HK-2 (cell line): ENCODE measurements around the gene ZNF691.
"Not testable (repeated sequence)": the region's sequence is repeated elsewhere in the genome, so short reads cannot be mapped to it uniquely, and the experiment has no call there.

Experiments used
- DNase-seq: peaks from one replicate; pipeline ENCODE4 v3.0.0-alpha.2; 2018; ENCODE audit not compliant: unreplicated experiment

Gene ZNF691, protein sequence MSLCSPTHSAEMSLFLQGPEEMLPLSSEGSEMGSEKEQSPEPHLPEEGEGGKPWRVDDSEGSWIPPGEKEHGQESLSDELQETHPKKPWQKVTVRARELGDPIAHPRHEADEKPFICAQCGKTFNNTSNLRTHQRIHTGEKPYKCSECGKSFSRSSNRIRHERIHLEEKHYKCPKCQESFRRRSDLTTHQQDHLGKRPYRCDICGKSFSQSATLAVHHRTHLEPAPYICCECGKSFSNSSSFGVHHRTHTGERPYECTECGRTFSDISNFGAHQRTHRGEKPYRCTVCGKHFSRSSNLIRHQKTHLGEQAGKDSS

DNA sequence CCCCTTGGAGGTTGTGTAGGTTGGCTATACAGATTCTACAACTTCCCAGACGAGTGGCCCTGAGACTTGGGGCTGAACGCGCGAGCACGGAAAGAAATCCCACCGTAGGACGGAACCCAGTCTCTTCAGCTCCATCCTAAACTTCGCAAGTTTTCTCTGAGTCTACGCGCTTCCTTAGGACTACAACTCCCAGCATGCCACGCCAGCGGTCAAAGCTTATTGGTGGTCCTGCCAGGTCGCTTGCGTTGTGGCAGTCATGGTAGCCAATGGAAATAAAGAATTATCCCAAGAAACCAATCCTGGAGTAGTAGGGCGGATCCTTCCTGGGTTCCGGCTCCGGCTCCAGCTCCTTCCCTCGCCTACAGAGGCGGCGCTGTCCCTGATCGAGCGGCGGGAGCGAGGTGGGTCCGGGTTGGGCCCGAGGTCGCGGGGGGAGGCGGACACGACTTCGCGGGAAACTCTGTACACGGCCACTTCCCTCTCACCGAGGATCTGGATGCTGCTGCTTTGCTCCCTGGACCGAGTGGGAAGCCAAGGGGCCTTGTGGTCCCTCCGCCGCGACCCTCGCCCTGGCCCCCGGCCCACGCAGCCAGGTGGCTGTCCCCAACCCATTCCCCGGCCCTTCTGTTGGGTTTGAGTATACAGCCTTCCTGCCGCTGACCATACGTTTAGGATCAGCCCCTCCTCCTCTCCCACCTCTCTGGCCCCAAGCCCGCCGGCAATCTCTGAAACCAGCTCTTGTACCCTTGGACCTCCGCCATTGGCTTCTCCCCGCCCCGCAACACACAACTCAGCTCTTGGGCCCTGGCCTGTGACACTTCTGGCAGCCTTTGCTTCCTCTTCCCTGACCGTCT is at the start of gene ZNF691:
Gene ZNF691 (plus strand): TSS at position 357 of the 854 bp plus-strand sequence. CDS start 3,046 bp downstream, outside the sequence.
- DNase-seq, result peak; percentile 94

DNA sequence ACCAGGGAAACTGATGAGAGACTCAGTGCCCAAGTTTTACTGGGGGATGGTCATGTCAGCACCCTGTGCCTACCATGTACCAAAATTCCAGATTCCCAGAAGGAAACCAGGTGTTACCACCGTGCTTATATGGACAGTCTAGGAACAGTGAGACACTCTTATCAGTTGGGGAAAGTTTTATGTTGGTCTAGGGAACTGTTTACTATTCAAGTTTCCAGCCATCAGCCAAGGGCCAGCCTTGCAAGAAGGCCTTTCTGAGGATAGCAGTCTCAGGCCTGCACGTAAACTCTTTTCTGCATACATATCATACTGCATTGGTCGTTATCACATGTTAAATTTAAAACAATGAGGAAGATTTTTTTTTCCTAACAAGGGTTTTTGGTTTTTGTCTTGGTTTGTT is 49.0 kb upstream of the ZNF691 start:
- DNase-seq, result no peak

DNA sequence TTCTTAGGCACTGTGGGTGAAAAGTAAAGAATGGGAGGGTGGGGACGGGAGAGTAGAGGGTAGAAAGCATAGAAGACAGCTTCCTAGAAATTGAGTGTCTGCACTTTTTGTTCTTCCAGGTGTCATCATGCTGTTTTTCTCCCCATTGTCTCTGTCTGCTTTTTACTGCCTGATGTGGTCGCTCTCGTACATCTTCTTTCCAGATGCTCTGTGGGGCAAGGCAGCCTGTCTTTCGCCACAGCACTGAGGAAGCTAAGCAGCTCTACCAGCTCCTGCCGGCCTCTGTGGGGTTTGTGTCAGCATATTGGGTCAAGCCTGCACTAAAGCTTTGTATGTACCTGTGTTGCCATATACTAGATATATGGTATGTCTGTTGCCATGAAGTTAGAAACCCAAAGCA is 48.4 kb upstream of the ZNF691 start:
- DNase-seq, result no peak

DNA sequence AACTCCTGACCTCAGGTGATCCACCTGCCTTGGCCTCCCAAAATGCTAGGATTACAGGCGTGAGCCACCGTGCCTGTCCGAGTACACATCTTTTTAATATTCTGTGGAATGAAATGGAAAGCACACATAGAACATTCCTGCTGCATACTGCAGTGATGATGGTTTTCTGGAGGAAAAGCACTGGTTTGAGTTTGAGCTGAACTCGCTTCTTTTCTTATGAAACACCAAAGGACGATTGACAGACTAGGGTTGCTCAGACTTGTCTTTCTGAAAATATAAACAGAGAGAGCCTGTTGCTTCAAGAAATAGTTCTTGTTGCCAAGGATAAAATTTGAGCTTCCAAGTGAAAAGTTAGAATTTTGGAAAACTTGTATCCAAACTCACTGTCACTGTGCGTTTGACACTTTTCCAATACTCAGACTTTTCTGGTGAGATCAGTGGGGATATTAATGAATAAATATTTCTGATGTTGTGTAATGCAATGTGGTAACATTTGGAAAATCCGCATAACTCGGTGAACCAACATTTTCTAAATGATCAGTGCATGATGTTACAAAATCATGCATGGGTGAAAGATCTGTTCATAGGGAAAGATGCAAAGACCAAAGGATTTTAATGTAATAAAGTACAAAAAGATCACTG is 44.5 kb upstream of the ZNF691 start:
- no peak for DNase-seq

DNA sequence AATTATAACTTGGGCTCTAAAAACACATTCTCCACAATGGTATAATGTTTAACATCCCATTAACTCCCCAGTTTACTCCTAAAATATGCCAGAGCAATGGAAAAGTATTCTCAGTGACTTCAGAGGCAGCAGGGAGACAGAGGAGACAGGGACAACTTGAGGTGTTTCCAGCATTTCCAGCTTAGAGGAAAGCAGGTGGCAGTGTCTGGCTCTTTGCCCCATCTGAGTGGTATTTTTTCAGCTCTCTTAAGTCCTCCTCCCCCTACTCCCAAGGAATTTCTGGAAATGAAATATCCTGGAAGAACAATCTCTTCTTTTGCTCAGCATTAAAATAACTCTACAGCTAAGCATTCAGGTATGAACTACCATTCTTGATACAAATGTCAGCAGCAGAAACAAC is 40.2 kb upstream of the ZNF691 start:
- no peak for DNase-seq

DNA sequence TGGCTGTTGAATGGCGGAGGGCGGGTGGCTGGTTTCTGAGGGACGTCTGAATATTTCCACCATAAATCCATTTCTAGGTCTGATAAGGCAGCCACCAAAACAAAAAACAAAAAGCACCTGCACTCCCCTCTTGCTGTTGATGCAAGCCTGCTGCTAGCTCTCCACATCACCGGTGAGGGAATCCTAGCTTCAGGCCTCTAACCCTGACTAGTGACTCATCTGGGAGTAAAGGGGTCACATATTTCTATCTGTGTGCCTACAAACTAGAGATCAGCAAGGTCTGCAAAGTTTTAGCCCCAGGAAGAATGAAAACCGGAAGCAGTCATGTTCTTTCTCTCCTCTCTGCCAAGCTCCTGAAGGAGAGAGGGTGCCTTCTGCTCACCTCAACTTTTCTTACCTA is 39.8 kb upstream of the ZNF691 start:
- DNase-seq, result no peak

DNA sequence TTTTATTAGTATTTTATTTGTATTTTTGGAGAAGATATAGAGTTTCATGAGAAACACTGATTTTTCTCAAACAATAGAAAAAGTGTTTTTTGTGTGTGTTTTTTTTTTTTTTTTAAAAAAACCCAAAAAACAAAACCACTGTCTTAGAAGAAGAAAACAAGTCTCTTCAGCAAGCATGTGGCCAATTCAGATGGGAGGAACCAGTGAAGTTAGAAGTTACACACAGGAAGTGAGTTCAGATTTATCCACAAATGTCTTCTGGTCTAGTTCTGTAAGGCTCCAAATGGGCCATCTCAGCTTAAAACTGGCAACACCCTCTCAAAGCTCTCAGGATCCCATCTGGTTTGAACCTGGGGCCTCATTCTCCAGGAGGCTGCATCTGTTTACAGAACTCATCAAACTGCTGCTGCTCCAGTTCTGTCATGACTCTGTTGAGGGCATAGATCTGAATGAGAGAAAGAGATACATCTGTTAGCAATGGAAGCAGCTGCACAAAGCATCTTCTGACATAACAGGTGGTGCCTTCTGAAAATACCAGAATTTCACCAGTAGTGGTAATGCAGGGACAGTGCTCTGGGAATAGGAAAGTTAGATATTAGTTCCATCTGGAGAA is 39.3 kb upstream of the ZNF691 start:
- DNase-seq, result no peak

DNA sequence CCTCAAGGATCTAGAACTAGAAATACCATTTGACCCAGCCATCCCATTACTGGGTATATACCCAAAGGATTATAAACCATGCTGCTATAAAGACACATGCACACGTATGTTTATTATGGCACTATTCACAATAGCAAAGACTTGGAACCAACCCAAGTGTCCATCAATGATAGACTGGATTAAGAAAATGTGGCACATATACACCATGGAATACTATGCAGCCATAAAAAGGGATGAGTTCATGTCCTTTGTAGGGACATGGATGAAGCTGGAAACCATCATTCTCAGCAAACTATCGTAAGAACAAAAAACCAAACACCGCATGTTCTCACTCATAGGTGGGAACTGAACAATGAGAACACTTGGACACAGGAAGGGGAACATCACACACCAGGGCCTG is 31.6 kb upstream of the ZNF691 start:
- not testable (repeated sequence) for DNase-seq

DNA sequence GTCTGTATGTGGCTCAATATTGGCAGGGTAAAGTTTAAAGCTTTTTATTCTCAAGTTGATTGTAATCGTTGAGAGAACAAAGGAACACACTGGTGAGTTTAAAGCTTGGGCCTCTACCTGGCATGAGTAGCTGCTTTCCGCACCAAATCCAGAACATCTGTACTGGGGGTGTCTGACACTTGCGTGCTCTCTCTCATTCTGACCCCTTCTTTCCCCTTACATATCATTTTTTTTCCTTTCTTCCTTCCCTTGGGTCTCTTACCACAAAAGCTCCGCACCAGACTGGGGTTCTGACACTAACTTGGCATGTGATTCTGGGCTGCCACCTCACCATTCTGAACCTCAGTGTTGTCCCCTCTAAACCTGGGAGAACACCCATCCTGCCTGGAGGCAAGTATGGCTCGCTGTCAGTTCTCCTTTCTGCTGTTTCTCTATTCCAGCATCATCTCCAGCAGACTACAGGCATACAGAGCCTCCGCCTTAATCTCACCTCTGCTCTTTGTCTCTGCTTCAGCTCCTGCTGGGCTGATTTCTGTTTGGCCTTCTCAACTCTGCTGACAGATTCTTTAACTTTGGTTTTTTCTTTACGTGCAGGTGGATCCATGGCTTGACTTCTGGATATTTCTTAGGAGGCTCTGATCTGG is 30.4 kb upstream of the ZNF691 start:
- DNase-seq, result peak; percentile 10

DNA sequence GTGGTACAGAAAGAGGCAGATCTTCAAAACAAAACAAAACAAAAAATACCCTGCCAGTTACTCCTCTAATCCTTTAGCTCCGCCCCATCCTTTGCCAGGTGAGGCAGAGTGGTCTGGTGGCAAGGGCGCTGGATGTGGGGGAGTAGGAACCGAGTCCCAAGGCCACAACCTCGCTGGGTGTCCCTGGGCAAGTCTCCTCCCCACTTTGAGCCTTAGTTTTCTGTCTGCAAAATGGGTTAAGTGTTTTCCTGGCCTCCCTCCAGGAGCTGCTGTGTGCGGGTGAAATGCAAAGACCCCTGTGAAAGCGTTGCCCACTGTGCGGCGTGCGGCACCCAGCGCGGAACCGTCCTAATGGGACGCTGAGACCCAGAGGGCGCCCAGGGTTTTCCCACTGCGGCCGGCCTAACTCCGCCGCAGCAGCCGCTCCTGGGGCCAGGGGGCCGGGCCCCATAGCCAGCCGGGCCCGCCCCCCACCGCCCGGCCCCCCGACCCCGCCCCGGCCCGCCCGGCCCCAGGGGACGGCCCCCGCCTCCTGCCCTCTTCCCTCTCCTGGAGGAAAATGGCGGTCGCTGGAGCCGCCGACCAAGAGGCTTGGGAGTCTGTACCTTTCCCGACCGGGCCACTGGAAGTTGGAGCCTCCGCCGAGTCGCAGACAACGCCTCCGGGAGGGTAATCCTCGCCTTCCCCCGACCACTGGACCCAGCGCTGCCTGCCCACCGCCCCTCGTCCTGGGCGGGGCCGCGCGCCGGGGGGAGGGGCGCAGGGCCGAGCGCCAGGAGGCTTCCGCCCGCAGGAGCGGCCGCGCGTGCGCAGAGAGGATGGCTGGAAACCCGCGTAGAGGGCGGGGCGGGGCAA is 29.6 kb upstream of the ZNF691 start, which contains the start of the genes ERMAP and SVBP:
Gene ERMAP (plus strand): TSS at position 538 of the 855 bp plus-strand sequence. CDS start 13,327 bp downstream, outside the sequence.
Gene SVBP (minus strand): TSS at position 813 of the 855 bp plus-strand sequence. CDS start 853 bp downstream, outside the sequence.
- DNase-seq, result peak; percentile 95

DNA sequence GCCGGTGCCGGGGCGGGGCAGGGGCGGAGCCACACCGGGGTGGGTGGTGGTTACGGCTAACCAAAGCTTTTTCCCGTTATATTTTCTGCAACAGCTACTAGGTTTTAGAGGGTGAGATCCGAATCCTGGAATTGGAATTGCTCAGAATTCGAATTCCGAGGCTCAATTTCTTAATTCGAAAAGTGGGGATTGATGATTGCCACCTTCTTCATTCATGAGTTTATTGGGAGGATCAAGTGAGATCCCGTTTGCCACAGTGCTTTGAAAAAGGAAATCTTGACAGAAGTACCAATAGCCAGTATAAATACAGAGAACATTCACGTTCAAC is 29.0 kb upstream of the ZNF691 start:
- DNase-seq, result no peak

DNA sequence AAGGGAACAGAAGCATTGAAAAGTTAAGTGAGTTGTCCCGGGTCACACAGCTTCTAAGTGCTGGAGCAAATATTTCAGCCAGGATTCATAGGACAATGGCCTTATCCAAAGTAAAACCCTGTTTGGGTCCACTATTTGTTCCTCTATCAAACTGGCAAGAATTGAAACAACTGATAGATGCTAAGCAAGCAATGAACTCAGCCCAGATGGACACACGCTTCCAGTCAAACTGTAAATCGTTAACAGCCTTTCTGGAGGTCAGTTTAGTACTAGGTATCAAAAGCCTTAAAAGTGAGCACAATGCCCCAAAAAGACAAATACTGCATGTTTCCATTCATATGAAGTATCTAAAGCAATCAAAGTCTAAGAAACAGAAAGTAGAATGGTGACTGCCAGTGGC is 28.4 kb upstream of the ZNF691 start:
- DNase-seq, result no peak

DNA sequence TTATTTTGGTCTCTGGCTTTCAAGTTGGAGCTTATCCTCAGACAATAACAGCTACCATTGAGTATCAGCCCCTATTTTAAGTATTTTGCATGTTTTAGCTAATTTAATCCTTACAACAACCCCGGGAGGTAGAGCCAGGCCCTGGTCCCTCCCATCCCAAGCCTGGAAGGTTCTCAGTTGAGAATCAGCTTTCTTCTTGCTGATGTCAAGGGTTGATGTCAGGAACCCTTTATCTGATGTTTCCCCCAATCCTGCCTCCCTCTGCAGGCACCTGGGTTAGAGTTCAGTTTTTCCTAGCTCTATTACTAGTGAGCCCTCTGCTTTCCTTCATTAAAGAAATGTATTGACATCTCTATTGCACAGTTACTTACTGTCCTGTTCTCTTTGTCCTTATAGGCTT is 25.6 kb upstream of the ZNF691 start:
- no peak for DNase-seq

DNA sequence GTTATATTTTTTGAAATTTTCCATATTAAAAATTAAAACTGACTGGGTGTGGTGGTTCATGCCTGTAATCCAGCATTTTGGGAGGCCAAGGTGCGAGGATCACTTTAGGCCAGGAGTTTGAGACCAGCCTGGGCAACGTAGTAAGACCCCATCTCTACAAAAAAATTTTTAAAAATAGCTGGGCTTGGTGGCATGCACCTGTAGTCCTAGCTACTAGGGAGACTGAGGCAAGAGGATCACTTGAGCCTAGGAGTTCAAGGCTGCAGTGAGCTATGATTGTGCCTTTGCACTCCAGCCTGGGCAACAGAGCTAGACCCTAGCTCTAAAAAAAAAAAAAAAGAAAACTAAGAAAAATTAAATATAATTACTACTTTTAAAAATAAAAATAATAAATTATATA is 24.7 kb upstream of the ZNF691 start:
- no peak for DNase-seq

DNA sequence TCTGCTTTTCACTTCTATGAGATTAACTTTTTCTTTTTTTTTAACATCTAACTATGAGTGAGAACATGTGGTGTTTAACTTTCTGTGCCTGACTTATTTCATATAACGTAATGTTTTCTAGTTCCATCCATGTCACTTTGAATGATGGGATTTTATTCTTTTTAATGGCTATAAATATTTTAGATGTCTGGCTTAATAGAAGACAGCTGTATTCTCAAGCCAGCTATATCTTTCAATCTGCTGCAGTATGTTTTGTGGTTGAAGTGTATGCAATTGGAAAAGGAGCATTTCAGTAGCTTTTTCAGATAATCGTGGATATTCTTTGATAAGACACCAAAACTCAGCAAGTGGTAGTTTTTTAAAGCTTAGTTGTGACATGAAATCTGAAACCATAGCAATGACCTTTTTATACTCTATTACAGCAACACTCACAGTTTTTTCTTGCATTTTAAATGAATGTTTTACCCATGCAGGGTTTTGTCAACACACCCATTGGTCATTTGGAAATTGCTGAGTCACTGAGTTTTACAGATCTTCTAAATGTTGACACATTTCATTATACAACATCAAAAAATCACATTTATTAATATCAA is 23.5 kb upstream of the ZNF691 start:
- DNase-seq, result no peak

DNA sequence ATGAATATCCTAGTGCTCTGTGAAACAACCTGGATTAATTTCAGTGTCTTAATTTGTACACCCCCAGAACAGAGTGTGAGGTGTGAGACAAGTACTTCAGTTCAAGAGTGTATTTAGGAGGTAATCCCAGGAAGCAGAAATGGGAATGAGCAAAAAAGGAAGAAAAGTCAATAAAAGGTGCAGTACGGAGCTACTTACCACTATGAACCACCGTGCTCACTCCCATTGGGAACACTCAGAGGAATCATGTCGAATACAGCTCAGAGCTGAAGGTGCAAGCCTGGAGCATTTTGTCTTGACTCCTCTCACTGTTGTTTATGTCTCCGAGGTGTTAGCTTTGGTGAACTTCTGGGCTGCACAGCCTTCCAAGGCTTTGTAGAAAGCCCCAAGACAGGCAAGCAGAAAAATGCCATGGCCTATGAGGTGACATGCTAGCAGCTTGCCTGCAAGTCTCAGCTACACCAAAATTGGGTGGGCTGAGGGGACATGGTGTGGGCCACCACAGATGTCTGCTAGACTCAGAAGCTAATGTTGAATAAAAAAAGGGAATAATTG is 21.9 kb upstream of the ZNF691 start:
- no peak for DNase-seq

DNA sequence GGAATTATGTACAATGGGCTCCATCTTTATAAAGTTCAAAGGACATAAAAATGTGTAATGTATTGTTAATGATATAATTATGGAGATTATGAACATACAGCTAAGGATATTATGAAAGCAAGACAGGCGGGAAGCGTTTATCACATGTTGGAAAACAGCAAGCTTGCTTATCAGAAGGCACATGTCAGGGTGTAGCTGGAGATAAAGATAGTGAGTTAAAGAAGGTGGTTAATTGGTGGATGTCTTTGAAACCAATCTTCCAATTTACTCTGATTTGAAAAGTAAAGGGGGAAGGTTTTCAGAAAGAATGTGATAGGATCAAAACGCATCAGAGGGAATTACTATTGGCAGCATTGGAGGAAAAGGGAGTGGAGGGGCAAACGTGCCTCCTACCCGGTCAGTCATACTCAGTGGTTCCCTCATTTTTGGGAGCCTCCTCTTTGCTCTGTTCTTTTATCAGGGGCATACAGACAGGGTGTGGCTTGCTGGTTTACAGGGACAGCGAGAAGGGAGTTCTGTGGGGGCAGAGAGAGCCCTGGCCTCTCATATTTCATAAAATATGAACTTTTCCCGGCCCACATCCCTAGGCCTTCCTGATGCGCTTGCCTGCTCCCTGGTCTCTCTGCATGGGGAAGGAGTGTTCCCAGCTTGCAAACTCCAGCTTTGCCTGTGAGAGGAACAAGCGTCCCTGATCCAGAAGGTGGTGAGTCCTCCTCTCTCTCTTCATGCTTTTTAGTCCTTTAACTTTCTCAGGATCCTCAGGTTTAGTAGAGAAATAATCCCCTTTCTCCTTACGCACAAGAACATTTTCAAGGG is 21.2 kb upstream of the ZNF691 start:
- no peak for DNase-seq

DNA sequence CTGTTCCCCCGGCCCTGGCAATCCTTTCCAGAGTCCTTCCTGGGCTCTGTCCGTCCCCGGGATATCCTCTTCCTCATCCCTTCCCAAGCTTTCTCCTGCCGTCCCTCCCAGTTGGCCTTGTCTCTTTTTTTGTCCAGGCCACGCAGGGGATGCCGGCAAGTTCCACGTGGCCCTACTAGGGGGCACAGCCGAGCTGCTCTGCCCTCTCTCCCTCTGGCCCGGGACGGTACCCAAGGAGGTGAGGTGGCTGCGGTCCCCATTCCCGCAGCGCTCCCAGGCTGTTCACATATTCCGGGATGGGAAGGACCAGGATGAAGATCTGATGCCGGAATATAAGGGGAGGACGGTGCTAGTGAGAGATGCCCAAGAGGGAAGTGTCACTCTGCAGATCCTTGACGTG is 15.8 kb upstream of the ZNF691 start:
- DNase-seq, result no peak

DNA sequence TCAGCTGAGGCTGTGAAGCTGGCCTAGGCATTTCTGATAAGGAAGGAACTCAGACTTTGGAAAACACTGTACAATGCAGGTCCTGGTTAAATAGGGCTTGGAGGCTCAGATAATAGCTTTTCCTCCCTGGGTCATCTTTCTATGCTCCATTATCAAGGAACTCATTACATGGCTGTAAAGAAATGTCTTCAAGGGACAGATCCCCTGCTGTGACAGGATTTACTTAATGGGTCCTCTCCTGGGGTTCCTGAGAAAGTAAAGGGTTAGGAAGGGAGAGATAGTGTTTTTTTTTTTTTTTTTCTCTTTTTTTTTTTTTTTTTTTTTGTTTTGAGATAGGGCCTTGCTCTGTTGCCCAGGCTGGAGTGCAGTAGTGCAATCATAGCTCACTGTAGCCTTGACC is 15.1 kb upstream of the ZNF691 start:
- DNase-seq, result no peak
